H4 (cell line): ENCODE measurements around the gene U2AF1. TPM values are rescaled to one million over a fixed set of nuclear protein-coding genes. Genes with fewer than 3 reads are reported as not detected.
"Not testable (repeated sequence)": the region's sequence is repeated elsewhere in the genome, so short reads cannot be mapped to it uniquely, and the experiment has no call there.

Experiments used
- DNase-seq: peaks from one replicate; pipeline ENCODE4 v3.0.0-alpha.2; 2015; ENCODE audit warnings: low spot score
- total RNA-seq: library from RNA; depleted of rRNA; stranded (reverse); fragments of >200 nt; shearing (Covaris generic); gene quantifications from 2 replicates; pipeline ENCODE4 v1.2.3, GENCODE V29; 2014

The U2AF1 gene
- total RNA-seq, 1 experiment from 2014 or later, result 36.9 TPM

DNA sequence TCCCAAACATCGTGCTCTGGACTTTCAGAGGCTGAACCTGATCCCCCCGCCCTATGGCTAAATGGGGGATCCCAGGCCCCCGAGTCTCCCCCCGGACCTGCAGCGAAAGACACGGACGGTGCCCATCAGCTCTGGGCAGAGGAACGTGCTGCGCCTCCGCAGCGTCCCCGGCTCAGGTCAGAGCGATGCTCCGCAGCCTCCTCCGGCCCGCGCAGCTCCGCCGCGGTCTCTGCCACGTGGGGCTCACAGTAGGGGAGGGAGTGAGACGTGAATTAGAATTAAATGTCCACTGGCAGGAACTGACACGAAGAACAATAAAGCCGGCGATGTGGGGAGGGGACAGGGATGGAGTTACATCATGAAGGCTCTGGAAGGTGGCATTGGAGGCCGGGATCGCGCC is 30.7 kb downstream of the U2AF1 start:
- not testable (repeated sequence) for DNase-seq

DNA sequence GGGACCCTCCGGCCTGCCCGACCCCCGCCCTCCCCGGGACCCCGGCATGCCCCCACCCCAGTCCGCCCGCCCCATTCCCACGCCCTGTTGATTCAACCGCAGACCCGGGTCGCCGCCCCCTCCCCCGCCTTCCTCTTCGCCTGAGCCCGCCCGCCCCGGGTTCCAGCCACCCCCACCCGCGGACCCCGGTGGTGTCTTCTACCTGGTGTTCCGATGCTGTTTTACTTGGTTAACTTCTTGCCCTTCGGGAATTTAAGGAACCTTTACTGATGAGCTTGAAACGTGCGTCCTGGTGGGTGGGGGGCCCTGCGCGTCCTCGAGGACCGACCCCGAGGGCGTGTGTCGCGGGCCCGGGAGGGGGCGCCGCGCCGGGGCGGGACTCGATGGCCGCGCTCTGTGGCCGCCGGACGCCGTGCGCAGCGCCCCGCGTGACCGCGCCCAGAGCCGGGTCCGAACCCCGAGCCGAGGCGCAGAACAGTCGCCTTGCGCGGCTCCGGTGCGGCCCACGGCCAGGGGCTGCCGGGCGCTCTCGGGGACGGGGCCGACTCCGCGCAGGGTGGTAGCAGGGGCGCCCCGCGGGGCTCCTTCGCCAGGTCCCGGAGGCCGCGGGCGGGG is 31.2 kb downstream of the U2AF1 start:
- not testable (repeated sequence) for DNase-seq

DNA sequence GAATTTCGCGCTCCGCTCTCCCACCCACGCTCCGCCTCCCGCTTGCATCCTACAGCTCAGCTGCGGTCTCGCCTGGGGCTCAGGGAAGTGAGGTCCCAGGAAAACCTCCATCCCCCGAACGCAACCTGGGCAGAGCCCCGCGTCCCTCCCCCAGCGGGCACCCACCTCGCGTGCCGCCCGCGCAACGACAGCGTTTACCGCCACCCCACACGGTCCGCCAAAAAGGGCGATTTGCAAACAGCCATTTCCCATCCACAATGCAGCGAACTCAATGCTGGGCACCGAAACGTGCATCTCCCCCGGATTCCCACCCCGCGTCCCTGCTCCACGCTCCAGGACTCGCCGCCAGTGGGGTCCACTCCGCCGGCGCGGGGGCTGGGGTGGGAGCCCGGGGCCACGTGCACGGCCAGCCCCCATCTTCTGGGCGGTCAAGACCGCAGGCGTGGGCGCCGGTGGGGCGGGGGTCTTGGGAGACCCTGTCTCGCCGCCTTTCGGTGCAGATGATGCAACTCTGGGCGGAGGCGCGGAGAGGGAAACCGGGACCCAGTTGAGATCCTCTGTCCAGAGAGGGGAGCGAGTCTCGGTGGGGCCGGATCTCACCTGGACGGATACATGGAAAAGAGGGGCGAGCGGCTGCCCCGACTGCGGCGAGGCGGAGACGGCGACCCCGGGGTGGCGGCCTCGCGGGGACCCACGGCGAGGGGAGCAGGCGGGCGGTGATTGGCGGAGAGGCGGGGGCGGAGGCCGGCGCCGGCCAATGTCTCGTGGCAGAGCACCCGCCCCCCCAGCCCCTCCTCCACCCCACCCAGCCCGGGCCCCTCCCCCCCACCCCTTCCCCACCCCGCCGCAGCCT is 32.0 kb downstream of the U2AF1 start, which contains the start of gene CBS:
Gene CBS (minus strand): TSS at position 666 of the 853 bp plus-strand sequence. CDS start 3,642 bp downstream, outside the sequence.
- not testable (repeated sequence) for DNase-seq

DNA sequence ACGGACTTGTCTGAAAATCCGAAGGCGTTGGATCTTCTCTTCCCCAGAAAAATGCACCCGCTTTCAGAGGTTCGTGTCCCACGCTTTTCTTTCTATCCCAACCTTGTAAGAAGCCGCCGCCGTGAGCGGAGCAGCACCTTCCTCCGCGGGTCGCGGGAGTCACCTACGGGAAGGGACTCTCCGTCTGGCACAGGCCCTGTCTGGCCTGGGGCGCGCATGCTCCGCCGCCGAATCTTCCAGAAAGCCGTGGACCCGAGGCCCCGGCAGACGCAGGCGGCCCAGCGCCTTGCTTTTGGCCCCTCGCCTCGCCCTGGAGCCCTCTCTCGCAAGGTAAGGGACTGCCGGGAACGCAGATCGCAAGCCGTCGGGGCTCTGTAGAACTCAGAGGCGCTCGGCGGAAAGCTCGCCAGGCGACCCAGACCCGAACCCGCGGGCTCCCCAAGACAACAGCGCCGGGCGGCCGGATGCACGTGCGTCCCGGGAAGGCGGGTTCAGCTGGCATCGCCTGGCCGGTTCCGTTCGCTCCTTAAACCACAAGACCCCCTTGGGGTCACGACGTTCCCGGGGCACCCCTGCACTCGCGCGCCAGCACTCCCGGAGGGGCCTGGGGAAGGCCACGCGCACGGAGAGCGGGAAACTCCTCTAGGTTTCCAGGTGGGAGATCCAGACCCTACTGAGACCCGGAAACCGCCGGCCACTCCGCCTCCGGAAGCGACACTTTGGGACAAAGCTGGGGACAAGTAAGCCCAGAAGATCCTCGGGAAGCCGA is 32.8 kb downstream of the U2AF1 start:
- not testable (repeated sequence) for DNase-seq

DNA sequence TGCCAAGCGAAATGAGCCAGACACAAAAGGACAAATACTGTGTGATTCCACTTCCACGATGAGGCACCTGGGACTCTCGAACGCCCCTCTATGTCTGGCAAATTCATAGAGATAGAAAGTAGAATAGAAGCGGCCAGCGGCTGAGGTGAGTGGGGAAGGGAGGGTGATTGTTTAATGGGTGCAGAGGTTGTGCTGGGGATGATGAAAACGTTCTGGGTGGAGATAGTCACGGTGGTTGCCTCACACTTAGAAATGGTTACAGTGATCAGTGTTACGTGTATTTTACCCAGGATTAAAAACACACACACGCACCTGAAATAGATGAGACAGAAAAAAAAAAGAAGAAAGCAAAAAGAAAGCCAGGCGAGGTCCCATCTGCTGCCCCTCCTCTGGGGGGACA is 34.6 kb downstream of the U2AF1 start:
- not testable (repeated sequence) for DNase-seq

DNA sequence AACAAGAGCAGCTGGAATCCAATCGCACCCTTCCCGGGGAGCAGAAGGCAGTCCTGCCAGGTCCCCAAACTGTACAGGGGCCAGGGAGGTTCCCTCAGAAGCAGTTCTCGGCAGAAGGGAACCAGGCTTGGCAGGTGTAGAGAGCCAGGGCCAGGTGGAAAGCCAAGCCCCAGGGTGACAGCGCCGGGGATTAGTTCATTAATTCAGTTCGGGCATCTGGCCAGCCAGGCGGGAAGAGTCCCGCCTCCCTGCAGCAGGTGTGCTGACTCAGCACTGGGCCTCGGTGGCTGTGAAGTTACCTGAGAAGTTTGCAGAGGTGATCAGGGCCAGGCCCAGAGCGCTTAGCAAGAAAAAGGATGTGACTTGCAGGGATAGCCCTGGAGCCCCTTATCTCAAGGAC is 37.7 kb downstream of the U2AF1 start:
- DNase-seq, result not testable (repeated sequence)

DNA sequence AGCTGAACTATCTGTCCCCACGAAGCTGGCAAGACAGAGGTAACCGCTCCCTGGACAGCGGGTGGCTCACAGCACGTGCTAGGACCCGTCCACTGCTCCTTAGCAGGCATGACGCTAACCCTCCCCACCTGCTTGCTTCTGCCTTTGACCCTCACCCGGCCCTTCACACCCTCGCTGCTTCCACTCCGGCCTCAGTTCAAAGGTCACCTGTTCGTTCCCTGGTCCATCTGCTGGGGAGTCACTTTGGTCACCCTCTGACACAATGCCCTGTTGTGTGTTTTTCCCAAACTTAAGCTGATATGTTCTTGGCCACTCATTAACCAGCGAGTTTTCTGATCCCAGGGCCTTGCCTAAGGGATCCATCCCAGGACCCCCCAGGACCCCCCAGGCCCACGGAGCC is 39.3 kb downstream of the U2AF1 start:
- not testable (repeated sequence) for DNase-seq

DNA sequence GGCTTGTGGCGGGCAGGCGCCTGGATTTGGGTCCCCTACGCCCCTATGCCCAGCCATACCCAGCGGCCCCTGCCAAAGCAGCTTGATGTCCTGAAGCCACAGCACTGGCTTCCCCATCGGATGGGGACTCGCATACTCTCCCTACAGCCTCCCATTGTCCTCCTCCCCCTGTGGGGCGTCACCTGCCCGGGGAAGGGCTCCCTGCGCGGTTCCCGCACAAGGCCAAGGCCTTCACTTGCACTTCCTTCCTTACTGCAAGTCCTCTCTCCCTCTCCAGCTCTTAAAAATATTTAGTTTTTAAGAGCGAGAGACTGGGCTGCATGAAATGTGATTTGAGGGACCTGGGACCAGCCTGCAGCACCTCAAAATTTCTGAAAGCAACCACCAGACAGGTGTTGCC is 40.7 kb downstream of the U2AF1 start:
- not testable (repeated sequence) for DNase-seq

DNA sequence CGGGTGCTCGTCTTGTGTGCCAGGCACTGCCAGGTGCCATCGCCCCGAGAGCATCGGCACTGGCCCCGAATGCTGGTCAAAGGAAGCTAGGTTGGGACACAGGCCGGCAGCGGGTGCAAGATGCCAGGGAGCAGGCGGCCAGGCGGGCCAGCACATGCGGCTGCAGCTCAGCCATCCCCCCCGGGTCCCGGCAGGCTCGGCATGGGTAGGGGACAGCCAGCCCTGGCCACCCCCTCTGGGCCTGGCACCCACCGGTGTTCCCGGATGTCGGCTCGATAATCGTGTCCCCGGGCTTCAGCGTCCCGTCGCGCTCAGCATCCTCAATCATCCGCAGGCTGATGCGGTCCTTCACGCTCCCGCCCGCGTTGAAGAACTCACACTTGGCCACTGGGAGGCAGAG is 41.4 kb downstream of the U2AF1 start:
- not testable (repeated sequence) for DNase-seq

DNA sequence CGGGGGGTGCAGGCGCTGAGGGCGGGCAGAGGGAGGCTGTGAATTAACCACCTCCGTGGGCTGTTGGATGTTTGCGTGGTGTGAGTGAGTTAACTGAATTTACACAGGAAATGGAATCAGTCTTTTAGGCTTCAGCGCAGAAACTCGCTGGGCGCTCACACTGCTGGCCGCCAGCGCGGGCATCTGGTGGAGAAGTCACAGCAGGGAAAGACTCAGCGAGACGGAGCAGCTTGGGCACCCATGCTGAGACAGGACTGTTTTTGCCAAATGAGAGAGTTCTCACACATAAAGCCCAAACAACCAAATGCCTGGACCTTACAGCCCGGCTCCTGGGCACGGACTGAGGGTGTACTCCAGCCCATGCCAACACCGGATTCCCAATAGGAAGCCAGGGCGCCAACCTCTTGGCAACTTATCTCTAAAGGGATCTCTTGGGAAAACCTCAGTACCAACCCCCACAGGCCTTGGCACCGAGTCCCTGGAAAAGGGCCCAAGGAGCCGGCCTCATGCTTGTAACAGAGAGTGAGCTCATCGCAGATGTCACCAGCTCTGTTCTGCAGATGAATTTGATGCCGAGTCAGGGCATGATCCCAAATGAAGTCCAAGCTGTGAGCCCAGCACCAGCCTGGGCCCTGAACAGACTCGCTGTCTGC is 43.0 kb downstream of the U2AF1 start:
- not testable (repeated sequence) for DNase-seq

DNA sequence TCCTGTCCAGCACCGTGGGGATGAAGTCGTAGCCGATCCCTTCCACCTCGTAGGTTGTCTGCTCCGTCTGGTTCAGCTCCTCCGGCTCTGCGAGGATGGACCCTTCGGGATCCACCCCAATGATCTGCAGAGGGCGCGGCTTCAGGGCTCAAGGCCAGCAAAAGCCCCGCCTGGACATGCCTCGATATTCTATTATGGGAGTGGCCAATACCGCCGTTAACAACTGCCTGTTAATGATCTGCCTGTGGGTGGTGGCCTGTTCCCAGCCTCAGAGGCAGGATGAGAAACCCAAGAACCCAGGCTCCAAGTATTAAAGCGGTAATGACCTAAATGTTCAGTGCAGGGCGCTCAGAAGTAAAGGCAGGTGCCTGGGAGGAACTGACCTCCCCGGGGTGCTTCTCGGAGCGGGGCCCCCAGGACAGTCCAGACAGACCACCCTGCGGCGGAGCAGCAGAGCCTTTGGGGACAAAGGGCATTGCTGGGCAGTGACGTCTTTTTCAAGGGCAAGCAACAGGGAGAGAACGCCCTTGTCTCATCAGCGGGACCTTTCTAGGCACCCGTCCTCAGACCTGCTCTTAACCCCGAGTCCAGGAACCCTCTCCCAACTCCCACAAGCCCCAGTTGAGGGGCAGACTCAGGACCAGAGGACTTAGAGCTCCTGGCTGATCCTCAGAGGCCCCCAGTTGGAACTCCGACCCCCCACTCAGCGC is 44.3 kb downstream of the U2AF1 start:
- DNase-seq, result not testable (repeated sequence)

DNA sequence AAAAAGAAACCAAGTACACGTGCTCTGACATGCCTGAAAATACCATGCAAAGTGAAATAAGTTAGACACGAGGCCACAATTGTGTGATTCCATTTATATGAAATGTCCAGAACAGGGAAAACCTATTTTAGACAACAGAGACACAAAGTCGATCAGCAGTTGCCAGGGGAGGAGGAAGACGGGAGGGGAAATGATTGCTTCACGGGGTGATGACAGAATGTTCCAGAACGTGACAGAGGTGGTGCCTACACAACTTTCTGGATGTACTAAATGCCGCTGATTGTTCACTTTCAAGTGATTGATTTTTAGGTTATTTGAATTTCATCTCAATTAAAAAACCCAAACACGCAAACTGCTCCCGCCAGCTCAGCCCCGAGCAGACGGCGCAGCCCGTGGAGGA is 54.3 kb downstream of the U2AF1 start:
- DNase-seq, result not testable (repeated sequence)

DNA sequence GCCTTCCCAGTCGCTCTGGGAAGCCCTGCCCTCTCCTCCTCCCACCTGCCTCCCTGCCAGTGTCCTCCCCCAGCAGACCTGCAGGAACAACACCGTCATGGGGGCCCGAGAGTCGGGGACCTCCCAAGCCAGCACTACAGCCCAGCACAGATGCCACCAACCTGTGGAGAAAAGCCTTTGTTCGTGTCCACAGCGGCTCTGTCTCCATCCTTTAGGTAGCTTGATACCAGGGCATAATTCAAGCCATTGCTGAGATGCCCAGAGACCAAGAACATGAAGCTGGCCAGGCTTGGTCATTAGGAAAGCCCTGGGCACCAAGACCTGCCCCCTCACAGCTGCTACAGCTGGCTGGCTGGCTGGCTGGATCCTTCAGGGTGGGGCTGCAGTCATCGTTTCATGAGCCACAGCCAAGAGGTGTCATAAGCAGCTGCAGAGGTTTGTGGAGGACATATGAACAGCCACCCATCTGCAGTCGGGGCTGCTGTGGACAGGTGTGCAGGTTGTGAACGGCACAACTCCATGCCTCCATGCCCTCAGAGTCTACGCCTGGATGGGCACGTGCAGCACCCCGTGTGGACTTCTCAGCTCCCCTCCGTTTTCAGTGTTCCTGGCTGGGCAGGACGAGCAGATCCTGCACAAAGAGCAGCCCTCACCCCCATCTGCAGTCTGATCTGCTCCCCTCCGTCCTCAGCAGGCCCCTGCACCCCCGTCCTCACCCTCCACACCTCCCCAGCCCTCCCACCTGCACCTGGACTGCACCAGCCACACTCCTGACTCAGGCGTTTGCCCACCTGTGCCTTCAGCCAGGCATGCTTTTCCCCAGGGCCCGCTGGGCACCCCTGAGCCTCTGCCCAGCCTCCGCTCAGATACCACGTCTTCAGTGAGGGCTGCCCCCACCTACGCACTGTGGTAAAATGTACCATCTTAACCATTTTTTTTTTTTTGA is 61.2 kb downstream of the U2AF1 start:
- DNase-seq, result not testable (repeated sequence)

DNA sequence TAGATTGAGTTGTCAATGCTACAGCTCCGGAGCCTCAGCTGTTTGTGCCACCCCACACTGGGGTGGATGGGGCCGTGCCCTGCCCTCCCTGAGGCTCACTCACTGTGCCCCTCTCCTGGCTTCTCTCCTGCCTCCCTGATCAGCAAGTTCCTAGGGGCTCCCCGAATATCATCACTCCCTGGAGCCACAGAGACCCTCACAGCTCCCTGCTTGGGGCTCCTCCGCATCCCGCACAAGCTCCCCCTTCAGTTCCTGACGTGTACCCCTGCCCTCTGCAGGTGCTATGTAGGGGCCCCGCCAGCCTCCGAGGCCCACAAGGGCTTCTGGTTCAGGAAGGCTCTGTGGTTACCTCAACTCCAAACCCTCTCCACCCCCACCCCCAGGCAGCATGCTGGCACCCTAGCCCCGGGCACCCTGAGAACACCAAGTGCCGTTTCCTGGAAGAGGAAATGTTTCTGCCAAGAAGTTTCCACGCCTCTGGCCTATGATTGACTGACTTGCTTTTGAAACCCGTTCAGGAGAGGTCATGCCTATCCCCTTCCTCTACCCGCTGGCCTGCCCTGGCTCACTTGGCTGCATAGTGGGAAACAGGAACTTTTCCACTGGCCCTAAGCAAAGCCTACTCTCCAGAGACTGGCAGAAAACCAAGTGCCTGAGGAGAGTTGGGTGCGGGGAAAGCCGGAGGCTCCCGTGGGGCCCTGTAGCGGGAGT is 62.0 kb downstream of the U2AF1 start:
- not testable (repeated sequence) for DNase-seq

DNA sequence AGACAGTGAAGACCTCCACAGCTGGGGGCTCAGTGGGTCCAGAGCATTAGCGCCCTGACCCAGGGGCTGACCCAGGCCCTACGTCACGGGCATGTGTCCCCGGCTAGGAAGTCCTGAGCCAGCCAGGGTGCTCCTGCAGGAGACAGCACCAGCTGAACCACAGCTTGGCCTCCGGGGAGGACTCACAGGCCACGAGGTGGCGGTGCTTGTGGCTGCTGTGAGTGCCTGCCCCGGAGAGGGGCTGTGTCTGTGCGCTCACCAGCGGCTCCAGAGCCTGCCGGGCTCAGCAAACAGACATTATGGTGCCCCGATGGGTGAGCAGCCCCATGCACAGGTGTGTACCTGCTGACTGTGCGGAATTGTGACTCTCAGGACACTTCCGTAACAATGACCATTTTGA is 62.8 kb downstream of the U2AF1 start:
- not testable (repeated sequence) for DNase-seq

DNA sequence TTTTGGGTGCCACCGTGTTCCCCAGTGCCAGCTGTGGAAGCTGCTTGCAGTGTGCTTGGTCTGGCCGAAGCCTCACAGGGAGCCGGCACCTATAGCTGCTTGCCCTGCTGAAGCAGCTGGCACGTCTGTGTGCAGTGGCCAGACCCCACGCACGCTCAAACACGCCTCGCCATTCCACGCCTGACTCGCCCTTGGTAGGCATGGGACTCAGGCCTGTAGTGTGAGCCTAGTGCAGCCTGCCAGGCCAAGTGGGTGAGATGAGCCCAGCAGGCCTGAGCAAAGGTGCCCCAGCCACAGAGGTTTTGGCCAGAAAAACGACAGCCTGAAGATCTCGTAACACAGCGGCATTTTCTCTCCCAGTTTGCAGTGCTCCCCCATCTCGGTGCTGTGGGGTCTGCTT is 64.1 kb downstream of the U2AF1 start:
- not testable (repeated sequence) for DNase-seq
